SK-N-MC (cell line): ENCODE measurements around the gene CFTR.

Experiments
- EZH2 ChIP-seq: fragments of 200-600 bp; sonication (generic); IDR thresholded peaks from one replicate; pipeline ENCODE4 v1.6.1; 2017; ENCODE audit warnings: antibody characterized with exemption
- FOXP2 ChIP-seq: optimal IDR thresholded peaks from 2 replicates; pipeline ENCODE3; 2011; ENCODE audit warnings: mild to moderate bottlenecking, moderate library complexity; ENCODE audit not compliant: insufficient read depth; ENCODE audit errors: extremely low read length, control extremely low read depth
- POLR2AphosphoS5 ChIP-seq: IDR thresholded peaks from 2 replicates; pipeline ENCODE4 v1.6.1; 2012; ENCODE audit warnings: mild to moderate bottlenecking, low read depth, low read length, borderline replicate concordance

GRCh38 chr7:117707080-117707479, 227.3 kb downstream of the CFTR start:
- no peak for TF ChIP-seq POLR2AphosphoS5
- no peak for TF ChIP-seq EZH2
- TF ChIP-seq FOXP2 = no peak
